Neural cell (in vitro differentiated cells): ENCODE data around the gene SEC22A.

Experiments used
- EP300 ChIP-seq: fragments of 450-650 bp; conservative IDR thresholded peaks from 2 replicates; pipeline ENCODE4 v1.6.1; 2014; ENCODE audit warnings: antibody characterized with exemption, mild to moderate bottlenecking, moderate library complexity; ENCODE audit not compliant: poor library complexity, severe bottlenecking
- RAD21 ChIP-seq: fragments of 450-650 bp; conservative IDR thresholded peaks from 2 replicates; pipeline ENCODE4 v1.6.1; 2014; ENCODE audit warnings: antibody characterized with exemption, mild to moderate bottlenecking, moderate library complexity
- TF ChIP-seq, protein P1 (sequence below): fragments of 450-650 bp; IDR thresholded peaks from 2 replicates; pipeline ENCODE4 v1.5.1; 2014; ENCODE audit warnings: antibody characterized with exemption, mild to moderate bottlenecking, moderate library complexity; ENCODE audit not compliant: poor library complexity, severe bottlenecking
- TF ChIP-seq, protein P2 (sequence below): IDR thresholded peaks from 2 replicates; pipeline ENCODE4 v1.6.1; 2012; ENCODE audit warnings: borderline replicate concordance

DNA sequence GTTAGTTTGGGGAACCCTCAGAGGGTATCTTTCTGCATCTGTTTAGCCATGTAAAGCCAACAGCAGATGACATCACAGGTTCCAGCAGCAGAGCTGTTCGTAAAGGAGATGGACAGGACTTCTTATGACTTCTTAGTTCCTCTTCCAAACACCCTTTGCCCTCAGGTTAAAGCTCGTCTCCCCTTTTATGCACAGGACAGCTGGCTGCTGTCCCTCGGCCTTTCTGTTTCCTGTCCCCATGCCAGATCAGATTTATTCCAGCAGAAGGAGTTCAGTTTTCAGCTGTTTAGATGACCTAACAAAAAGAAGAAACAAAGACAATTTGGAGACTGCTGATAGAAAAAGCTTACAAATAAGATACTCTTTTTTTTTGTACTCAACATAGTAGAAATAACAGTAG is 45.1 kb downstream of the SEC22A start:
- no peak for TF ChIP-seq RAD21
- TF ChIP-seq, protein P1, sequence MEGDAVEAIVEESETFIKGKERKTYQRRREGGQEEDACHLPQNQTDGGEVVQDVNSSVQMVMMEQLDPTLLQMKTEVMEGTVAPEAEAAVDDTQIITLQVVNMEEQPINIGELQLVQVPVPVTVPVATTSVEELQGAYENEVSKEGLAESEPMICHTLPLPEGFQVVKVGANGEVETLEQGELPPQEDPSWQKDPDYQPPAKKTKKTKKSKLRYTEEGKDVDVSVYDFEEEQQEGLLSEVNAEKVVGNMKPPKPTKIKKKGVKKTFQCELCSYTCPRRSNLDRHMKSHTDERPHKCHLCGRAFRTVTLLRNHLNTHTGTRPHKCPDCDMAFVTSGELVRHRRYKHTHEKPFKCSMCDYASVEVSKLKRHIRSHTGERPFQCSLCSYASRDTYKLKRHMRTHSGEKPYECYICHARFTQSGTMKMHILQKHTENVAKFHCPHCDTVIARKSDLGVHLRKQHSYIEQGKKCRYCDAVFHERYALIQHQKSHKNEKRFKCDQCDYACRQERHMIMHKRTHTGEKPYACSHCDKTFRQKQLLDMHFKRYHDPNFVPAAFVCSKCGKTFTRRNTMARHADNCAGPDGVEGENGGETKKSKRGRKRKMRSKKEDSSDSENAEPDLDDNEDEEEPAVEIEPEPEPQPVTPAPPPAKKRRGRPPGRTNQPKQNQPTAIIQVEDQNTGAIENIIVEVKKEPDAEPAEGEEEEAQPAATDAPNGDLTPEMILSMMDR = no peak
- TF ChIP-seq, protein P2, sequence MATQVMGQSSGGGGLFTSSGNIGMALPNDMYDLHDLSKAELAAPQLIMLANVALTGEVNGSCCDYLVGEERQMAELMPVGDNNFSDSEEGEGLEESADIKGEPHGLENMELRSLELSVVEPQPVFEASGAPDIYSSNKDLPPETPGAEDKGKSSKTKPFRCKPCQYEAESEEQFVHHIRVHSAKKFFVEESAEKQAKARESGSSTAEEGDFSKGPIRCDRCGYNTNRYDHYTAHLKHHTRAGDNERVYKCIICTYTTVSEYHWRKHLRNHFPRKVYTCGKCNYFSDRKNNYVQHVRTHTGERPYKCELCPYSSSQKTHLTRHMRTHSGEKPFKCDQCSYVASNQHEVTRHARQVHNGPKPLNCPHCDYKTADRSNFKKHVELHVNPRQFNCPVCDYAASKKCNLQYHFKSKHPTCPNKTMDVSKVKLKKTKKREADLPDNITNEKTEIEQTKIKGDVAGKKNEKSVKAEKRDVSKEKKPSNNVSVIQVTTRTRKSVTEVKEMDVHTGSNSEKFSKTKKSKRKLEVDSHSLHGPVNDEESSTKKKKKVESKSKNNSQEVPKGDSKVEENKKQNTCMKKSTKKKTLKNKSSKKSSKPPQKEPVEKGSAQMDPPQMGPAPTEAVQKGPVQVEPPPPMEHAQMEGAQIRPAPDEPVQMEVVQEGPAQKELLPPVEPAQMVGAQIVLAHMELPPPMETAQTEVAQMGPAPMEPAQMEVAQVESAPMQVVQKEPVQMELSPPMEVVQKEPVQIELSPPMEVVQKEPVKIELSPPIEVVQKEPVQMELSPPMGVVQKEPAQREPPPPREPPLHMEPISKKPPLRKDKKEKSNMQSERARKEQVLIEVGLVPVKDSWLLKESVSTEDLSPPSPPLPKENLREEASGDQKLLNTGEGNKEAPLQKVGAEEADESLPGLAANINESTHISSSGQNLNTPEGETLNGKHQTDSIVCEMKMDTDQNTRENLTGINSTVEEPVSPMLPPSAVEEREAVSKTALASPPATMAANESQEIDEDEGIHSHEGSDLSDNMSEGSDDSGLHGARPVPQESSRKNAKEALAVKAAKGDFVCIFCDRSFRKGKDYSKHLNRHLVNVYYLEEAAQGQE = no peak
- TF ChIP-seq EP300 = no peak
